ENCODE measurements around the gene MFAP4. TPM values are rescaled to one million over a fixed set of nuclear protein-coding genes. Genes with fewer than 3 reads are reported as not detected.

The MFAP4 gene
- total RNA-seq, 1 experiment from 2014 or later: not detected

GRCh38 chr17:19415806-19416775 lies 29.1 kb upstream of the MFAP4 start:
- no peak overlapping the region for H3K4me3 ChIP-seq (ENCODE audit: low read length)
- ATAC-seq: no peak
- TF ChIP-seq EZH2 (IDR thresholded peaks at IDR 0.05; ENCODE audit: low read length, unreplicated experiment): no peak
- TF ChIP-seq CTCF (conservative IDR thresholded peaks at IDR 0.05; ENCODE audit: low read depth, low read length): no peak
- no peak for TF ChIP-seq EZH2phosphoT487 (IDR thresholded peaks at IDR 0.05; ENCODE audit: borderline replicate concordance, low read length)

GRCh38 chr17:19415311-19415710 lies 28.3 kb upstream of the MFAP4 start:
- H3K4me3 ChIP-seq (ENCODE audit: low read length): no peak overlapping the region
- no peak overlapping the region for H2AFZ ChIP-seq (ENCODE audit: low read length)
- intact Hi-C loops (cut with micrococcal nuclease): no loop called here
- H3K4me1 ChIP-seq (ENCODE audit: insufficient read depth, low read length): no peaks in the 10 kb centered on the region
- no peak overlapping the region for H3K4me2 ChIP-seq (ENCODE audit: low read length)
- ATAC-seq (no peak), DNase-seq (no peak)
- BruUV-seq (replicated peaks): no TSS peak
- no peaks in the 10 kb centered on the region for H3K9me3 ChIP-seq (ENCODE audit: low read length)
- H3K36me3 ChIP-seq (ENCODE audit: low read depth, low read length): no peaks in the 10 kb centered on the region
- H3K79me2 ChIP-seq (ENCODE audit: low read length): no peaks in the 10 kb centered on the region
- CTCF ChIA-PET: no interaction called here
- no peaks in the 10 kb centered on the region for H3K27me3 ChIP-seq (ENCODE audit: low read length)
- no peak for TF ChIP-seq EZH2 (IDR thresholded peaks at IDR 0.05; ENCODE audit: low read length, unreplicated experiment)
- no peak for TF ChIP-seq EZH2phosphoT487 (IDR thresholded peaks at IDR 0.05; ENCODE audit: borderline replicate concordance, low read length)
- TF ChIP-seq CTCF (conservative IDR thresholded peaks at IDR 0.05; ENCODE audit: low read depth, low read length): no peak
- H4K20me1 ChIP-seq (ENCODE audit: low read length): no peaks in the 10 kb centered on the region
- no peak overlapping the region for H3K9ac ChIP-seq (ENCODE audit: low read length)
- H3K27ac ChIP-seq (ENCODE audit: low read length): no peak overlapping the region
- no peaks in the 10 kb centered on the region for H3F3A ChIP-seq (ENCODE audit: low read length, unreplicated experiment)
- no peaks in the 10 kb centered on the region for H3K9me2 ChIP-seq (replicated peaks; ENCODE audit: low read length)
- POLR2A ChIA-PET (ENCODE audit: unreplicated experiment): no interaction called here

More at GRCh38 chr17:19415806-19416775, 29.1 kb upstream of the MFAP4 start:
- no peak for DNase-seq
- Histone ChIP-seq H3F3A (ENCODE audit: low read length, unreplicated experiment) (no peaks in the 10 kb centered on the region), H3K79me2 (ENCODE audit: low read length) (no peaks in the 10 kb centered on the region), H3K27me3 (ENCODE audit: low read length) (no peaks in the 10 kb centered on the region), H3K36me3 (ENCODE audit: low read depth, low read length) (no peaks in the 10 kb centered on the region), H3K9ac (ENCODE audit: low read length) (no peak overlapping the region), H3K9me2 (replicated peaks; ENCODE audit: low read length) (no peaks in the 10 kb centered on the region), H3K4me2 (ENCODE audit: low read length) (no peak overlapping the region), H4K20me1 (ENCODE audit: low read length) (no peaks in the 10 kb centered on the region), H2AFZ (ENCODE audit: low read length) (no peak overlapping the region), H3K9me3 (ENCODE audit: low read length) (no peaks in the 10 kb centered on the region), H3K4me1 (ENCODE audit: insufficient read depth, low read length) (no peaks in the 10 kb centered on the region), H3K27ac (ENCODE audit: low read length) (no peak overlapping the region)
- intact Hi-C loops (cut with micrococcal nuclease): no loop called here
- no TSS peak for BruUV-seq (replicated peaks)
- CTCF ChIA-PET: no interaction called here
- POLR2A ChIA-PET (ENCODE audit: unreplicated experiment): no interaction called here
